Retinal pigment epithelial cell (primary cell): Measurements from ENCODE around the gene GALK2.

Experiments used
- DNase-seq: peaks from one replicate; pipeline ENCODE4 v3.0.0-alpha.2; 2010; ENCODE audit warnings: low read depth
- H3K4me3 ChIP-seq: 2 replicates; pipeline ENCODE4 v1.5.1; 2011; ENCODE audit warnings: mild to moderate bottlenecking, low read length, control low read depth, moderate library complexity
- TF ChIP-seq, protein P1 (sequence below): conservative IDR thresholded peaks from 2 replicates; pipeline ENCODE4 v1.5.1; 2011; ENCODE audit warnings: low read depth, low read length, control low read depth, inconsistent platforms

The GALK2 gene

GRCh38 chr15:49308686-49309085 is 138.6 kb downstream of the GALK2 start:
- no peak overlapping the region for H3K4me3 ChIP-seq
- TF ChIP-seq, protein P1, sequence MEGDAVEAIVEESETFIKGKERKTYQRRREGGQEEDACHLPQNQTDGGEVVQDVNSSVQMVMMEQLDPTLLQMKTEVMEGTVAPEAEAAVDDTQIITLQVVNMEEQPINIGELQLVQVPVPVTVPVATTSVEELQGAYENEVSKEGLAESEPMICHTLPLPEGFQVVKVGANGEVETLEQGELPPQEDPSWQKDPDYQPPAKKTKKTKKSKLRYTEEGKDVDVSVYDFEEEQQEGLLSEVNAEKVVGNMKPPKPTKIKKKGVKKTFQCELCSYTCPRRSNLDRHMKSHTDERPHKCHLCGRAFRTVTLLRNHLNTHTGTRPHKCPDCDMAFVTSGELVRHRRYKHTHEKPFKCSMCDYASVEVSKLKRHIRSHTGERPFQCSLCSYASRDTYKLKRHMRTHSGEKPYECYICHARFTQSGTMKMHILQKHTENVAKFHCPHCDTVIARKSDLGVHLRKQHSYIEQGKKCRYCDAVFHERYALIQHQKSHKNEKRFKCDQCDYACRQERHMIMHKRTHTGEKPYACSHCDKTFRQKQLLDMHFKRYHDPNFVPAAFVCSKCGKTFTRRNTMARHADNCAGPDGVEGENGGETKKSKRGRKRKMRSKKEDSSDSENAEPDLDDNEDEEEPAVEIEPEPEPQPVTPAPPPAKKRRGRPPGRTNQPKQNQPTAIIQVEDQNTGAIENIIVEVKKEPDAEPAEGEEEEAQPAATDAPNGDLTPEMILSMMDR: no peak
- DNase-seq: no peak

- H3K4me3 ChIP-seq: no peak overlapping the region
Observed at GRCh38 chr15:49309889-49310288, 139.8 kb downstream of the GALK2 start.

DNA sequence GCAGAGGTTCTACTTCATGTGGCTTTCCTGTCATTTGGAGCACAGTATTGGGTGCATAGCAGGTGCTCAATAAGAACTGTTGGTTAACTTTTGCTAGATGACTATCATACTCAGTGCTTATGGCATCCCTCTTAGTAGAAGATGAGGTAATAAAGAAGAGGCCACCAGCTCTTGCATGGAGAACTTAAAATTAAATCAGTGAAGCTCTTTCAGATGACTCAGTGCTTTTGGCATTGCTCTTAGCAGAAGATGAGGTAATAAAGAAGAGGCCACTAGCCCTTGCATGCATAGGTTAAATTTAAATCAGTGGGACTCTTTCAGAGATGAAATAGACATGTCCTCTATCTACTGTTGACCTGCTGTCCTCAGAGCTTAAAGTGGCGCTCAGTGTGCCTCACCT is 143.6 kb downstream of the GALK2 start:
- DNase-seq: no peak
- TF ChIP-seq, protein P1: no peak
- H3K4me3 ChIP-seq: no peak overlapping the region

More at GRCh38 chr15:49309889-49310288, 139.8 kb downstream of the GALK2 start:
- TF ChIP-seq, protein P1: no peak
- DNase-seq: no peak

- no peak for DNase-seq
- TF ChIP-seq, protein P1: no peak
- H3K4me3 ChIP-seq: no peak overlapping the region
Observed at GRCh38 chr15:49314716-49315115, 144.7 kb downstream of the GALK2 start.

- DNase-seq: no peak
- TF ChIP-seq, protein P1: no peak
- H3K4me3 ChIP-seq: no peak overlapping the region
Observed at GRCh38 chr15:49315391-49315823, 145.4 kb downstream of the GALK2 start.

DNA sequence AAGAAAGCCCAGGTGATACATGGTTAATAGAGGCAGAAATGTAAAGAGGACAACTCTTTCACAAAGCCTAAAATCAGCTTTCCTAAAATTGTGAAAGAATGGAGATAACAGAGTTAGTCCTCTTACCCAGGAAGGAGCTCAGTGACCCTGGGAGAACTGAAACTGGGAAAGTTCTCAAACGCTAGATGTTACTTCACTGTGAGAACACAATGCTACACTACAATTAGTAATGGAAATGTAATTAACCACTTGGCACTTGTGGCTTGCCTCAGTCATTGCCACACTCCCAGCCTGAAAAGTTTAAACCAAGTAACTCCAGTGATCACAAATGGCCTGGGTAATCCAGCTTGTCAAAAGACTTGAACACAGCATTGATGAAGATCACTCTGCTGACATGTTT is 150.3 kb downstream of the GALK2 start:
- H3K4me3 ChIP-seq: no peak overlapping the region
- TF ChIP-seq, protein P1: no peak
- no peak for DNase-seq

DNA sequence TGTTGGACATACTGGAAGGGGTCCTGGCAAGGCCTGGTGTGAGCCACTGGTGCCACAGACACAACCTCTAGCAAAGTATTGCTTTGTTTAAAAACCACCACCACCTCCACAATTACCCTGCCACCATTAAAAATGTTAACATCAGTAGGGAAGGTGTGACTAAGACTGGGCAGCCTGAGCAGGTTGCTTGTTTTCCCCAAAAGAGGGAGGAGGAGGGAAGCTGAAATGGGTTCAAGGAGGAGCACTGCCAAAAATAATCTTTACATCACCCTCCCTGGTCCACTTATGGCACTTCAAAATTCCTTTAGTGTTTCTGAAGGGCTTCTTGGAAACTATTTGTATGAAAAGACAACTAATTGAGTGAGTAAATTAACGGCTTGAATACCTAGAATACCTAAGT is 153.2 kb downstream of the GALK2 start:
- no peak overlapping the region for H3K4me3 ChIP-seq
- TF ChIP-seq, protein P1: no peak
- no peak for DNase-seq
